Measurements from ENCODE around the gene UFC1.

- no peak for TF ChIP-seq REST (IDR thresholded peaks at IDR 0.05; ENCODE audit: unreplicated experiment)
- no peak for TF ChIP-seq EZH2 (IDR thresholded peaks at IDR 0.05; ENCODE audit: low read depth, unreplicated experiment)
- TF ChIP-seq CTCF (conservative IDR thresholded peaks at IDR 0.05; ENCODE audit: low read depth in 2 of 2), result peak; percentile 44 to 45; a peak in 3 of 4 replicates
- no peak for TF ChIP-seq JUNB (IDR thresholded peaks at IDR 0.05; ENCODE audit: unreplicated experiment)
- TF ChIP-seq POLR2AphosphoS5 (IDR thresholded peaks at IDR 0.05; ENCODE audit: low read depth), result no peak; the same call in 1 of the 2 replicates
Observed at GRCh38 chr1:161119092-161119903, 34.5 kb upstream of the UFC1 start.
